Mesothelial cell of epicardium (in vitro differentiated cells): Measurements from ENCODE around the gene CCDC158. TPM values are rescaled to one million over a fixed set of nuclear protein-coding genes. Genes with fewer than 3 reads are reported as not detected.
"Not testable (repeated sequence)": the region's sequence is repeated elsewhere in the genome, so short reads cannot be mapped to it uniquely, and the experiment has no call there.

Experiments used
- DNase-seq, 2 experiments: peaks; one replicate each; pipeline ENCODE4 v3.0.0; 2021; ENCODE audit warnings: low spot score in 2 of 2; ENCODE audit not compliant: unreplicated experiment in 2 of 2
- H3K27ac Mint-ChIP-seq: 2 replicates; pipeline ENCODE4 v1.8.0; 2021; ENCODE audit warnings: mixed read lengths
- H3K27me3 Mint-ChIP-seq: 2 replicates; pipeline ENCODE4 v1.8.0; 2021; ENCODE audit warnings: low read depth, mixed read lengths
- H3K36me3 Mint-ChIP-seq: 2 replicates; pipeline ENCODE4 v1.8.0; 2021; ENCODE audit warnings: mixed read lengths
- H3K4me1 Mint-ChIP-seq: 2 replicates; pipeline ENCODE4 v1.8.0; 2021; ENCODE audit warnings: mixed read lengths
- H3K4me3 Mint-ChIP-seq: 2 replicates; pipeline ENCODE4 v1.8.0; 2021; ENCODE audit warnings: mild to moderate bottlenecking, moderate library complexity, mixed read lengths
- H3K9me3 Mint-ChIP-seq: 2 replicates; pipeline ENCODE4 v1.8.0; 2021; ENCODE audit warnings: mixed read lengths
- total RNA-seq: library from RNA; stranded (reverse); gene quantifications from 3 replicates; pipeline ENCODE4 v1.2.1, GENCODE V29; 2021
- TF ChIP-seq, protein P1 (sequence below): fragments of 200-600 bp; sonication (generic); IDR thresholded peaks from one replicate; pipeline ENCODE4 v1.5.0; 2021; ENCODE audit warnings: antibody characterized with exemption; ENCODE audit not compliant: unreplicated experiment

CCDC158 gene
- total RNA-seq, 1 donor from 2014 or later: not detected

DNA sequence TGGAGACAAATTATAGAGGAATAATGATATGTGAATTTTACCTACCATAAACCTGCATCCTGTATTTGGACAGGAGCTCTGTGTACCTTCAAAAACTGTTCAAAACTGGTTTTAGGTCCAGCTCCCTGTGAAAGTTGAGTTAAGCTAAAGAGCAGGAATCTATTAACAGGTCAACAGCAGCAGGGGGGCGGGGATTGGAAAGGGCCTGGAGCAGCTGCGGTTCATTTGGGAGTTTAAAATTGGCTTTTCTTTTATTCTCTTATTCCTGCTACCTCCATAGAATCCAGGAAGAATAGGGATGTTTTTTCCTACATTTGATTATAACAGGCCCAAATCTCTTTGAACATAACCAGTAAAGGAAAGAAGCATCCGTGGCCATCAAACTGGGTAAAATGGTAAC, 37.9 kb upstream of the CCDC158 start:
- Mint-ChIP-seq H3K27ac (peak overlapping the region; percentile 100), H3K36me3 (peaks cover 13% of the 10 kb centered on the region), H3K27me3 (no peaks in the 10 kb centered on the region), H3K4me1 (peaks cover 24% of the 10 kb centered on the region), H3K4me3 (peak overlapping the region; percentile 37), H3K9me3 (peaks cover 9% of the 10 kb centered on the region)
- TF ChIP-seq, protein P1, sequence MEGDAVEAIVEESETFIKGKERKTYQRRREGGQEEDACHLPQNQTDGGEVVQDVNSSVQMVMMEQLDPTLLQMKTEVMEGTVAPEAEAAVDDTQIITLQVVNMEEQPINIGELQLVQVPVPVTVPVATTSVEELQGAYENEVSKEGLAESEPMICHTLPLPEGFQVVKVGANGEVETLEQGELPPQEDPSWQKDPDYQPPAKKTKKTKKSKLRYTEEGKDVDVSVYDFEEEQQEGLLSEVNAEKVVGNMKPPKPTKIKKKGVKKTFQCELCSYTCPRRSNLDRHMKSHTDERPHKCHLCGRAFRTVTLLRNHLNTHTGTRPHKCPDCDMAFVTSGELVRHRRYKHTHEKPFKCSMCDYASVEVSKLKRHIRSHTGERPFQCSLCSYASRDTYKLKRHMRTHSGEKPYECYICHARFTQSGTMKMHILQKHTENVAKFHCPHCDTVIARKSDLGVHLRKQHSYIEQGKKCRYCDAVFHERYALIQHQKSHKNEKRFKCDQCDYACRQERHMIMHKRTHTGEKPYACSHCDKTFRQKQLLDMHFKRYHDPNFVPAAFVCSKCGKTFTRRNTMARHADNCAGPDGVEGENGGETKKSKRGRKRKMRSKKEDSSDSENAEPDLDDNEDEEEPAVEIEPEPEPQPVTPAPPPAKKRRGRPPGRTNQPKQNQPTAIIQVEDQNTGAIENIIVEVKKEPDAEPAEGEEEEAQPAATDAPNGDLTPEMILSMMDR: no peak
- no peak for DNase-seq

DNA sequence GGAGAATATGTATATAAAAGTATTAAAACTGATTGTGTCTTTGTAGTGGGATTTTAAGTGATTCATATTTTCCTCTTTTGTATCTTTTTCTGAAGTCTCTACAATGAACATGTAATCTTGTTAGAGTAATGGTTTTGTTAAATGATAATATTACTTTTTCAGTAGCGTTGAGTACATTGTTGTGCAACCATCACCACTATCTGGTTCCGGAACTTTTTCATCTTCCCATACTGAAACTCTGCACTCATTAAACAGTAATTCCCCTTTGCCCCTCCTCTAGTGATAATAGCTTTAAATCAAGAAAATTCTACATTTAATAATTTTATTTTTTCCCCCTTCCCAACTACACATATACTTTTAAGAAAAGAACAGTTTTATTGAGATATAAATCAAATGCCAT, 37.4 kb upstream of the CCDC158 start:
- no peak for DNase-seq
- Mint-ChIP-seq H3K4me1 (peaks cover 24% of the 10 kb centered on the region), H3K27ac (peak overlapping the region; percentile 100), H3K36me3 (peaks cover 10% of the 10 kb centered on the region), H3K9me3 (peaks cover 8% of the 10 kb centered on the region), H3K27me3 (no peaks in the 10 kb centered on the region), H3K4me3 (no peak overlapping the region)
- TF ChIP-seq, protein P1: no peak

DNA sequence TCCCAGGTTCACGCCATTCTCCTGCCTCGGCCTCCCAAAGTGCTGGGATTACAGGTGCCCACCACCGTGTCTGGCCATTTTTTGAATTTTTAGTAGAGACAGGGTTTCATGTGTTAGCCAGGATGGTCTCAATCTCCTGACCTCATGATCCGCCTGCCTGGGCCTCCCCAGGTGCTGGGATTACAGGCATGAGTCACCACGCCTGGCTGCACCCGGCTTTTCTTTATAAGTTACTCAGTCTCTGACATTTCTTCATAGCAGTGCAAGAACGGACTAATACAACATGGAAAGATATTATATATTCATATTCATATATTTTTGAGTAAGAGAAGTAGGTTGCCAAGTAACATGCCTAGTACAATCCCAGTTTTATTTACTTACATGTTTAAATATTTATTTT, 36.9 kb upstream of the CCDC158 start:
- Mint-ChIP-seq H3K4me1 (peaks cover 24% of the 10 kb centered on the region), H3K36me3 (peaks cover 6% of the 10 kb centered on the region), H3K9me3 (peaks cover 3% of the 10 kb centered on the region), H3K27ac (peak overlapping the region; percentile 97), H3K27me3 (no peaks in the 10 kb centered on the region), H3K4me3 (no peak overlapping the region)
- DNase-seq: no peak
- TF ChIP-seq, protein P1: no peak

DNA sequence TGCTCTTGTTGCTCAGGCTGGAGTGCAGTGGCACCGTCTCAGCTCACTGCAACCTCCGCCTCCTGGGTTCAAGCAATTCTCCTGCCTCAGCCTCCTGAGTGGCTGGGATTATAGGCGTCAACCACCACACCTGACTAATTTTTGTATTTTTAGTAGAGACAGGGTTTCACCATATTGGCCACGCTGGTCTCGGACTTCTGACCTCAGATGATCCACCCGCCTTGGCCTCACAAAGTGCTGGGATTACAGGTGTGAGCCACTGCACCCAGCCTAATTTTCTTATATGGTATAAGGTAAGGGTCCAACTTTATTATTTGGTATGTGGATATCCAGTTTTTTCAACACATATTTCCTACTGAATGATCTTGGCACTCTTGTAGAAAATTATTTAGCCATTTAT, 33.1 kb upstream of the CCDC158 start:
- not testable (repeated sequence) for H3K27ac Mint-ChIP-seq, H3K27me3 Mint-ChIP-seq, H3K4me3 Mint-ChIP-seq, H3K36me3 Mint-ChIP-seq, H3K9me3 Mint-ChIP-seq, DNase-seq
- H3K4me1 Mint-ChIP-seq: peaks cover 23% of the 10 kb centered on the region

DNA sequence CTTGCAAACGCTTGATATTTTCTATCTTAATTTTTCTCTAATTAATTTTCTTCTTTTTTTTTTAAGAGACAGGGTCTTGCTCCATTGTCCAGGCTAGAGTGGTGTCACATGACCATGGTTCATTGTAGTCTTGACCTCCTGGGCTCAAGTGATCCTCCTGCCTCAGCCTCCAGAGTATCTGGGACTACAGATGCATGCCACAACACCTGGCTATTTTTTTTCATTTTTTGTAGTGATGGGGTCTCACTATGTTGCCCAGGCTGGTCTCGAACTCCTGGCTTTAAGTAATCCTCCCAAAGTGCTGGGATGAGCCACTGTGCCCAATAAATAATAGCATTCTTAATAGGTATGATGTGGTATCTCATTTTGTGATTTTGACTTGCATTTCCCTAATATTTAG, 32.3 kb upstream of the CCDC158 start:
- Mint-ChIP-seq H3K27ac (no peak overlapping the region), H3K27me3 (no peaks in the 10 kb centered on the region), H3K9me3 (no peaks in the 10 kb centered on the region), H3K4me1 (peaks cover 14% of the 10 kb centered on the region), H3K4me3 (no peak overlapping the region), H3K36me3 (no peaks in the 10 kb centered on the region)
- DNase-seq: no peak
- TF ChIP-seq, protein P1: no peak

DNA sequence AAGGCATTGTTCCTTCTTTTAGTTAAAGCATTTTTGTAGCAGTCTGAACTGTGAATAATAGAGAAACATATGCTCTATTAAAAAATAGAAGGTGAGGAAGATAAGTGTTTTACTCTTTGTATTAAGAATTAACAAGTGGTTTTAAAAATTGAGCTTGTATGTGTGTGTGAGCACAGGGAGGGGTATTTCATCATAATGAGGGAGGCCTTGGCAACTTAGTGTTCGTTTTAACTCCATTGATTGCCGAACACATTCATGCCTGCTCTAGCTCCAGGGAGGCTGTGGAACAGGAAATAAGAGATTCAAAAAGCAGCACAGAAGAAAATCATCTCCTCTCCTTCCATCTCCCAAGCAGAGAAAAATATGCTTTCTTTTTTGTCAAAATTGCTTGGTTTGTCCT, 28.9 kb upstream of the CCDC158 start:
- H3K27ac Mint-ChIP-seq: peak overlapping the region; percentile 67
- no peak for DNase-seq
- no peaks in the 10 kb centered on the region for H3K9me3 Mint-ChIP-seq
- no peaks in the 10 kb centered on the region for H3K36me3 Mint-ChIP-seq
- no peak overlapping the region for H3K4me3 Mint-ChIP-seq
- TF ChIP-seq, protein P1: no peak
- no peaks in the 10 kb centered on the region for H3K27me3 Mint-ChIP-seq
- H3K4me1 Mint-ChIP-seq: peaks cover 21% of the 10 kb centered on the region
